VCaP (cell line): ENCODE results near the gene SPHKAP.

ENCODE experiments used
- H3K27ac ChIP-seq: fragments of 450-650 bp; 2 replicates; pipeline ENCODE4 v1.5.1; 2017
- CTCF ChIP-seq: fragments of 450-650 bp; conservative IDR thresholded peaks from 2 replicates; pipeline ENCODE4 v1.5.1; 2017; ENCODE audit warnings: mild to moderate bottlenecking, moderate library complexity

The SPHKAP gene

GRCh38 chr2:228131833-228132232 is 49.7 kb downstream of the SPHKAP start:
- no peak overlapping the region for H3K27ac ChIP-seq
- no peak for TF ChIP-seq CTCF

GRCh38 chr2:228126401-228126800 is 55.1 kb downstream of the SPHKAP start:
- H3K27ac ChIP-seq = no peak overlapping the region
- TF ChIP-seq CTCF = no peak

GRCh38 chr2:228118940-228119339 is 62.5 kb downstream of the SPHKAP start:
- no peak overlapping the region for H3K27ac ChIP-seq
- TF ChIP-seq CTCF = no peak

GRCh38 chr2:228107846-228108245 is 73.6 kb downstream of the SPHKAP start:
- TF ChIP-seq CTCF = no peak
- no peak overlapping the region for H3K27ac ChIP-seq

- no peak for TF ChIP-seq CTCF
- H3K27ac ChIP-seq = no peak overlapping the region
These were observed 75.8 kb downstream of the SPHKAP start for GRCh38 chr2:228105526-228106250.

GRCh38 chr2:228104215-228104614 is 77.3 kb downstream of the SPHKAP start:
- no peak for TF ChIP-seq CTCF
- H3K27ac ChIP-seq = no peak overlapping the region

GRCh38 chr2:228103379-228103778 is 78.1 kb downstream of the SPHKAP start:
- H3K27ac ChIP-seq = no peak overlapping the region
- no peak for TF ChIP-seq CTCF
